Aorta (tissue), 5 donors: ENCODE measurements around the gene PIGQ. TPM values are rescaled to one million over a fixed set of nuclear protein-coding genes. Genes with fewer than 3 reads are reported as not detected.

Experiments used
- ATAC-seq: fragments of 200-7000 bp; cut with Tn5 transposase; one replicate; pipeline ENCODE4 v1.9.1; 2022; ENCODE audit warnings: moderate library complexity; ENCODE audit not compliant: low FRiP score
- DNase-seq, 2 donors: peaks; one replicate each; pipeline ENCODE4 v3.0.0-alpha.2; 2020
- H3K27ac ChIP-seq, 2 donors: one replicate each; pipeline ENCODE4 v1.5.1; 2013; ENCODE audit warnings: low read length in 2 of 2, mild to moderate bottlenecking in 2 of 2, moderate library complexity in 2 of 2, control low read depth in 1 of 2, inconsistent platforms in 1 of 2, low read depth in 1 of 2
- H3K27me3 ChIP-seq, 2 donors: one replicate each; pipeline ENCODE4 v1.6.1; 2013; ENCODE audit warnings: control low read depth in 1 of 2, low read length in 1 of 2, mild to moderate bottlenecking in 1 of 2, moderate library complexity in 1 of 2; ENCODE audit not compliant: insufficient read depth in 2 of 2, control insufficient read depth in 1 of 2
- H3K36me3 ChIP-seq, 2 donors: one replicate each; pipeline ENCODE4 v1.6.1; 2013; ENCODE audit warnings: control low read depth in 1 of 2, low read length in 1 of 2, mild to moderate bottlenecking in 1 of 2; ENCODE audit not compliant: insufficient read depth in 2 of 2, control insufficient read depth in 1 of 2
- H3K4me1 ChIP-seq, 2 donors: one replicate each; pipeline ENCODE4 v1.6.1; 2013; ENCODE audit warnings: low read length in 2 of 2, control low read depth in 1 of 2, mild to moderate bottlenecking in 1 of 2, moderate library complexity in 1 of 2; ENCODE audit not compliant: insufficient read depth in 2 of 2, control insufficient read depth in 1 of 2
- H3K4me3 ChIP-seq, 2 donors: one replicate each; pipeline ENCODE4 v1.5.1; 2013; ENCODE audit warnings: low read length in 2 of 2, control low read depth in 1 of 2, mild to moderate bottlenecking in 1 of 2
- H3K9me3 ChIP-seq: one replicate; pipeline ENCODE4 v1.6.1; 2013; ENCODE audit warnings: mild to moderate bottlenecking, low read length; ENCODE audit not compliant: control insufficient read depth
- WGBS, 2 donors: extraction: QIAGEN DNeasy Blood & Tissue Kit; methylation state at CpG; one replicate each; pipeline ENCODE4 v1.1.7; 2013; 5-methylcytosine and 5-hydroxymethylcytosine counted together
- intact Hi-C, 2 donors: fragments of 100-400 bp; cut with DNase I; formaldehyde crosslinking; loops; one replicate each; pipeline versions ENCODE4 v1.14.2 to v1.15.0; 2022
- polyA plus RNA-seq, 2 donors: library from polyadenylated mRNA; stranded (reverse); fragments of 200-250 nt; gene quantifications; one replicate each; pipeline ENCODE4 v1.2.3, GENCODE V29; 2013
- total RNA-seq, 2 donors: library from RNA; stranded (reverse); fragmentation: NEBNext Ultra II Directional; extraction: Animal tissue kit (Norgen Biotek cat#: 25700); gene quantifications; one replicate each; pipeline ENCODE4 v1.2.1, GENCODE V29; 2021
- donor health status: healthy with polysubstance abuse.
- donor health status: Bipolar disorder and iron deficiency.
- donor health status: DM: no; HTN: no; CAD: no.
- donor health status: DM: no; HTN: no; CAD: no.
- donor health status: DM: yes; HTN: yes; CAD: no.

The PIGQ gene
- total and polyA plus RNA-seq, 4 donors, result 10.8 to 92.2 (median 32.2) TPM

DNA sequence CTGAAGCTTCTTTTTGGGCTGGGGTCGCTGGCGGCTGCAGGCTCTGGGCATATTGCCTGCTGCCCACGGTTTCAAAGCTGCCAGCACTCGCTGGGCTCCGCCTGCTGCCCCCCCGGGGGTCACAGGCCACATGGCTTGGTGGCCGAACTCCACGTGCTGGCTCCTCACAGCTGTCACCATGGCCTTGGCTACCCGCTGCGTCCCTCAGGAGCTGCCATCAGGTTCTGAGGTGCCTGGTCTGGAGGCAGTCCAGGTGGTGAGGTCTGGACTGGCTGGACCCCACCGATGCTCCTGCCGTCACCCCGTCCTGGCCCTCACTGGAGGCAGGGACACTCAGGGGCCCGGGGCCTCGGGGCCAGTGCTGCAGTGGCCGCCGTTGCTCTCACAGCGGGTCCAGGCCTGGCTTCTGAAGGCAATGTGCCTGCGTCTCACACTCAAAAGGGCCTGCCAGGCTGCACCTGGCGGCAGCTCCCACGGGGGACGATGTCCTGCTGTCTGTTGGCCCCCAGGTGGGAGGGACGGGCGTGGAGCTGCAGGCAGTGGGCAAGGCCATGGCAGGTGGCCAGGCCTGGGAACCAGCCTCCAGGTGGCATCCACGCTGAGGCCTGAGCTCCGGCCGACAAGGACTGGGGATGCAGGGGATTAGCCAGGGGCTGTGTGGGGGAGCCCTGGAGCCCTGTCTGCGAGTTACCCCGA, 29.0 kb upstream of the PIGQ start:
- Histone ChIP-seq H3K36me3 (no peaks in the 10 kb centered on the region), H3K27me3 (no peaks in the 10 kb centered on the region), H3K9me3 (no peaks in the 10 kb centered on the region), H3K27ac (no peak overlapping the region), H3K4me3 (no peak overlapping the region), H3K4me1 (no peaks in the 10 kb centered on the region)
- 84 to 88% methylated on average over 27 to 29 of the region's 29 CpGs for WGBS, 2 donors
- no peak for DNase-seq
- intact Hi-C loops, result no loop called here
- no peak for ATAC-seq

DNA sequence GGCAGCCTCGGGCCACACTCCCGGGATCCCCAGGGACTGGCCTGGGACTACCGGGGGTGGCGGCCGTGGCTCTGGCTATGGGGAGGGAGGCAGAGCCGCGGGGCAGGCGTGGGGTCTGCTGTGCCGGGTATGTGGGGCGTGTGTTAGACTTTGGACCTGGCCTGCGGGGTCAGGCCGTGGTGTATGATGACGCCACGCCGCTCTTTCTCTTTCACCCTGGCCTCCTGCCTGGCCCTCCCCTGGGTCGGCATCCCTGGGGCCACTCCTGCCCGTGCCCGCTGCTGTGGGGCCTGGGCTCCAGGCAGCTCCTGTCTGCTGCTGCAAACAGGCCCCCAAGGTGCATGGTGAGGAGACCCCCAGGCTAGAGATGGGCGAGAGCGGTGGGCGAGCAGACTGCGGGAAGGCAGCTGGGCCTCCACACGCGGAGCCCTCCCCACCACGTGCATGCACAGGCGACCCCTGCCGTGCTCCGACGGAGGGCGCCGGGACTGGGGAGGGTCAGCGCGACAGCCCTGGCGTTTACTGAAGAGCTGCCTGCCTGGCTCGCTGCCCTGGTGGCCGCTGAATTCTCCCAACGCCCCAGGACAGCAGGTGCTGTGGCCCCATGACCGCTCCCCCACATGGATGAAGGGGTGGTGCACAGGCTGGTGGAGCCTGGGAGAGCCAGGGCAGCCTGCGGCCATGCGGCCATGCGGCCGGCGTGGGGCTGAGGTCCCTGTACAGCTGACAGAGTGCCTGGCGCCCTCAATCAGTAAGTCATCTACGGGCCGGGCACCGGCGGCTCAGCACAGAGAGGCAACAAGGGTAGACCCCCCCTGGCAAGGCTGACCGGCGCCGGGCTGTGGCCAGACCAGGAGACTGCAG, 26.2 kb upstream of the PIGQ start:
- intact Hi-C loops, result no loop called here
- H3K9me3 ChIP-seq, result no peaks in the 10 kb centered on the region
- no peak for DNase-seq
- WGBS, 2 donors, result 91 to 92% methylated on average over 50 to 51 of the region's 51 CpGs
- H3K36me3 ChIP-seq, result no peaks in the 10 kb centered on the region
- no peak for ATAC-seq
- no peaks in the 10 kb centered on the region for H3K27me3 ChIP-seq
- no peak overlapping the region for H3K4me3 ChIP-seq
- H3K27ac ChIP-seq, result no peak overlapping the region
- H3K4me1 ChIP-seq, result no peaks in the 10 kb centered on the region

GRCh38 chr16:544517-544916, 25.3 kb upstream of the PIGQ start:
- no peak overlapping the region for H3K4me3 ChIP-seq
- ATAC-seq (no peak), DNase-seq (no peak)
- no peaks in the 10 kb centered on the region for H3K27me3 ChIP-seq
- no peaks in the 10 kb centered on the region for H3K4me1 ChIP-seq
- H3K9me3 ChIP-seq, result no peaks in the 10 kb centered on the region
- H3K27ac ChIP-seq, result no peak overlapping the region
- 95% methylated on average over 46 of the region's 46 CpGs for WGBS, 2 donors
- no peaks in the 10 kb centered on the region for H3K36me3 ChIP-seq
- intact Hi-C loops, result no loop called here

DNA sequence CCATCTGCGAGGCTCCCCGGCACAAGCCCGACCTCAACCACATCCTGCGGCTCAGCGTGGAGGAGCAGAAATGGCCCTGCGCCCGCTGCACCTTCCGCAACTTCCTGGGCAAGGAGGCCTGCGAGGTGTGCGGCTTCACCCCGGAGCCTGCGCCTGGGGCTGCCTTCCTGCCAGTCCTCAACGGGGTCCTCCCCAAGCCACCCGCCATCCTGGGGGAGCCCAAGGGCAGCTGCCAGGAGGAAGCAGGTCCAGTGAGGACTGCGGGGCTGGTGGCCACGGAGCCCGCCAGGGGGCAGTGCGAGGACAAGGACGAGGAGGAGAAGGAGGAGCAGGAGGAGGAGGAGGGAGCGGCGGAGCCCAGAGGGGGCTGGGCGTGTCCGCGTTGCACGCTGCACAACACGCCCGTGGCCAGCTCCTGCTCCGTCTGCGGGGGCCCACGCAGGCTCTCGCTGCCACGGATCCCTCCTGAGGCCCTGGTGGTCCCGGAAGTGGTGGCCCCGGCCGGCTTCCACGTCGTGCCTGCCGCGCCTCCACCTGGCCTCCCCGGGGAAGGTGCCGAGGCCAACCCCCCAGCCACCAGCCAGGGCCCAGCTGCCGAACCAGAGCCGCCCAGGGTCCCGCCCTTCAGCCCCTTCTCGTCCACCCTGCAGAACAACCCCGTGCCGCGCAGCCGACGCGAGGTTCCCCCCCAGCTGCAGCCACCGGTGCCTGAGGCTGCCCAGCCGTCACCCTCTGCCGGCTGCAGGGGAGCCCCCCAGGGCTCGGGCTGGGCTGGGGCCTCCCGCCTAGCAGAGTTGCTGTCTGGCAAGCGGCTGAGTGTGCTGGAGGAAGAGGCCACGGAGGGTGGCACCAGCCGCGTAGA, 22.6 kb upstream of the PIGQ start:
- Histone ChIP-seq H3K4me3 (no peak overlapping the region), H3K36me3 (no peaks in the 10 kb centered on the region), H3K27ac (no peak overlapping the region), H3K4me1 (no peaks in the 10 kb centered on the region), H3K9me3 (no peaks in the 10 kb centered on the region), H3K27me3 (no peaks in the 10 kb centered on the region)
- WGBS, 2 donors, result 87% methylated on average over 40 to 60 of the region's 60 CpGs
- intact Hi-C loops, result no loop called here
- ATAC-seq (peak; percentile 48), DNase-seq (peak; percentile 80 to 89)

DNA sequence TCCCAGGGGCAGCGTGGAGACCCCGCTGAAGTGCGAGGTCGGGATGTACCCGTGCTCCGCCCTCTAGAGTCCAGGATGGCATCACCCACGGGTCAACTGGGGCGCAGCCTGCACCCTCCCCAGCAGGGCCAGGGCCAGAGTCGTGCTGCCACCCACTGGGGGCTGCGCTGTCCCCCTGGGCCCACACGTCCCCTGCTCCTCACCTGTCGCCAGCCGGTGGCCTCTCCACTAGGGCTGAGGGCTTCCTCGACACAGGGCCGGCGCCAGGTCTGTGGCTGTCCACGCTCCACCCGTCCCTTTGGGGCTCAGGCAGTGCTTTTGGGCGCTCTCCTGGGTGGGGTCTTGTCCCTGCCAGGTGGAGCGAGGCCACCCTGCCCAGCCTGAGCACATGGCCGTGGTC, 21.2 kb upstream of the PIGQ start:
- no peaks in the 10 kb centered on the region for H3K36me3 ChIP-seq
- H3K9me3 ChIP-seq, result no peaks in the 10 kb centered on the region
- 94 to 95% methylated on average over 21 of the region's 21 CpGs for WGBS, 2 donors
- H3K4me3 ChIP-seq, result no peak overlapping the region
- DNase-seq, result no peak
- no peak for ATAC-seq
- intact Hi-C loops, result no loop called here
- no peaks in the 10 kb centered on the region for H3K4me1 ChIP-seq
- no peak overlapping the region for H3K27ac ChIP-seq
- H3K27me3 ChIP-seq, result no peaks in the 10 kb centered on the region

- 94 to 95% methylated on average over 54 of the region's 54 CpGs for WGBS, 2 donors
- Histone ChIP-seq H3K27ac (no peak overlapping the region), H3K9me3 (no peaks in the 10 kb centered on the region), H3K36me3 (no peaks in the 10 kb centered on the region), H3K27me3 (no peaks in the 10 kb centered on the region), H3K4me1 (no peaks in the 10 kb centered on the region), H3K4me3 (no peak overlapping the region)
- ATAC-seq (no peak), DNase-seq (no peak)
- intact Hi-C loops, result no loop called here
These were observed 20.1 kb upstream of the PIGQ start for GRCh38 chr16:549544-550263.

DNA sequence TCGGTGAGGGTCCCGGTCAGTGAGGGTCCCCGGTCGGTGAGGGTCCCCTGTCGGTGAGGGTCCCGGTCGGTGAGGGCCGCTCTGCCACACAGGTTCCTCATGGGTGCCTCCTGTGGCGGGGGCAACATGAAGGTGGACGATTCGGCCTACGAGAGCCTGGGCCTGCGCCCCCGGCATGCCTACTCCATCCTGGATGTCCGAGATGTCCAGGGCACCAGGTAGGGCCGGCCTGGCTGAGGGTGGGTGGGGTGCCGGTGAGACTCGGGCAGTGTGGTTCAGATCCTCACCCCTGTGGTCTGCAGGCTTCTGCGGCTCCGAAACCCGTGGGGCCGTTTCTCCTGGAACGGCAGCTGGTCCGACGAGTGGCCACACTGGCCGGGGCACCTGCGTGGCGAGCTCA, 18.6 kb upstream of the PIGQ start:
- Histone ChIP-seq H3K4me1 (no peaks in the 10 kb centered on the region), H3K27ac (no peak overlapping the region), H3K9me3 (no peaks in the 10 kb centered on the region), H3K36me3 (no peaks in the 10 kb centered on the region), H3K27me3 (no peaks in the 10 kb centered on the region), H3K4me3 (no peak overlapping the region)
- 96 to 98% methylated on average over 25 to 28 of the region's 28 CpGs for WGBS, 2 donors
- ATAC-seq (no peak), DNase-seq (no peak)
- intact Hi-C loops, result no loop called here

DNA sequence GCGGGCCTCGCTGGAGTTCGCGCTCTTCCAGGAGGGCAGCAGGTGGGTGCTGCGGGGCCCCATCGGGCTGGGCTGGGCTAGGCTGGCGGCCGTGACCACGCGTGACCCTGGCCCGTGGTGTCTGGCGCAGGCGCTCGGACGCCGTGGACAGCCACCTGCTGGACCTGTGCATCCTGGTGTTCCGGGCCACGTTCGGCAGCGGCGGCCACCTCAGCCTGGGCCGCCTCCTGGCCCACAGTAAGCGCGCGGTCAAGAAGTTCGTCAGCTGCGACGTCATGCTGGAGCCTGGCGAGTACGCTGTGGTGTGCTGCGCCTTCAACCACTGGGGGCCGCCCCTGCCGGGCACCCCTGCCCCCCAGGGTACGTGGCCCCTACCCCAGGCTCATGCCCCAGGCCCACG, 17.6 kb upstream of the PIGQ start:
- DNase-seq (no peak), ATAC-seq (no peak)
- intact Hi-C loops, result no loop called here
- H3K4me1 ChIP-seq, result no peaks in the 10 kb centered on the region
- H3K4me3 ChIP-seq, result no peak overlapping the region
- H3K9me3 ChIP-seq, result no peaks in the 10 kb centered on the region
- no peak overlapping the region for H3K27ac ChIP-seq
- no peaks in the 10 kb centered on the region for H3K27me3 ChIP-seq
- H3K36me3 ChIP-seq, result no peaks in the 10 kb centered on the region
- 96 to 97% methylated on average over 27 to 35 of the region's 35 CpGs for WGBS, 2 donors
